Activated T-cell treated with anti-CD3 and anti-CD28 coated beads for 48 hours (primary cell): ENCODE measurements around the gene C9orf43.
"Not testable (repeated sequence)": the region's sequence is repeated elsewhere in the genome, so short reads cannot be mapped to it uniquely, and the experiment has no call there.

Experiments used
- DNase-seq: peaks from one replicate; pipeline ENCODE4 v3.0.0-alpha.2; 2020; ENCODE audit warnings: low read depth

The C9orf43 gene, protein sequence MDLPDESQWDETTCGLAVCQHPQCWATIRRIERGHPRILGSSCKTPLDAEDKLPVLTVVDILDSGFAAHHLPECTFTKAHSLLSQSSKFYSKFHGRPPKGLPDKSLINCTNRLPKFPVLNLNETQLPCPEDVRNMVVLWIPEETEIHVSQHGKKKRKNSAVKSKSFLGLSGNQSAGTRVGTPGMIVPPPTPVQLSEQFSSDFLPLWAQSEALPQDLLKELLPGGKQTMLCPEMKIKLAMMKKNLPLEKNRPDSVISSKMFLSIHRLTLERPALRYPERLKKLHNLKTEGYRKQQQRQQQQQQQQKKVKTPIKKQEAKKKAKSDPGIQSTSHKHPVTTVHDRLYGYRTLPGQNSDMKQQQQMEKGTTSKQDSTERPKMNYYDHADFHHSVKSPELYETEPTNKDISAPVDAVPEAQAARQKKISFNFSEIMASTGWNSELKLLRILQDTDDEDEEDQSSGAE

DNA sequence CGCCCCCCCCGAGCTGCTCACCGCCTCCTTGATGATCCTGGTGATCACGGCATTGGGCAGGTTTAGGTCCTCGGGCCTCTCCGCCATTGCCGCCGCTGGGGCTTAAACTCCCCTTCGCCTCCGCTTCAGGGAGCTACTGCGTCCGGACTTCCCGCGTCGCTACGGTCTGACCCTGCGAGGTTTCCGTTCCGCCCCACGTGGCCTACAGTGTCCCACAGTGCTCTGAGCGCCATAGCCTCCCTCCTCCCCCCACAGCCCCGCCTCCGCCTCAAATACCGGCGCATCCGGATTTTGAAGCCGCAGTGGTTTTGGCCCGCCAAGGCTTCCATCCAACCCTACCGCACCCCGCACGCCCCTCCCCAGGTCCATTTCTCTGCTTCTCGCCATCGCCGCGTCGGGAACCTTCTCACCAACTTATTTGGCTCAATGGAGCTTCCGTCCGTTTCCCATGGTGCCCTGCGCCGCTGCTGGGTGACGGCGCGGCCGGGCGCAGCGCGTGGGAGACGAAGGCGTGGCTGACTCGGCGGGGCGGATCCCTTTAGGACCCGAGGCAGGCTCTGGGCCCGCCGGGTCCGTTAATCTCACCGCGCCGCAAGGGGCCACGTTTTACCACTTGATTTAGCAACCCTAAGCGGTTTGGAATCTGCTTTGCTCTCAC is at the start of gene C9orf43, which contains the start of gene POLE3:
Gene C9orf43, plus strand, starts transcription at position 541 of the 658 bp plus-strand sequence. CDS start 2,747 bp downstream, outside the sequence.
Gene POLE3, minus strand, starts transcription at position 469 of the 658 bp plus-strand sequence. Its CDS starts 382 bp downstream, at position 87.
- DNase-seq, result peak; percentile 95

DNA sequence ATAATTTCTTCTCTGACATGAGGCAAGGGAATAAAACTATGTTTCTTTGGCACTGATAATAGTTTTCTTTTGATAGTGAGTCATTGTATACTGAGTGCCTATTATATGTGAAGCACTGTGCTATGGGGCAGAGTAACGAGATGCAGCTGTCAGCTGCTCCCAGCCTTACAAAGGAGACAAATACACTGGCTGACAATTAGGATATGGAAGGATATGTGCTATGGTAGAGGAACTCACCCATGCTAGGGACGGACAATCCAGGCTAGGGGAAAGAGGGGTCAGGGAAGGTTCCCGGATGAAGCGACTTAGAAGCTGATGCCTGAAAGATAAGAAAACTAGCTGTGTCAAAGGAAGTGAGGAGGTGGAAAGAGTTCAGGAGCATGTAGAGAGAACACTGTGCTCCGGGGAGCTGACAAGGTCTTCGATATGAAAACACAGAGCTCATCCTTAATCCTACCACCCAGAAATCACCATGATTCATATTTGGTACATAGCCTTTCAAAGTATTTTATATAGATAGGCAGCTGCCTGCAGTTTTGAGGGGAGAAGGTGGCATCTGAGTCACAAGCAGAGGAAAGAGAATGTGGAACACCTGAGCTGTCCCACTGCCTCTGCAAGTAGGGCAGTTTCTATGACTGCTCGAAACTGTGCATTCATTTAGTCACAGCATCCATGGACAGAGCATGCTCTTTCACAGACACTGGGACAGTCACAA is 49.1 kb upstream of the C9orf43 start:
- DNase-seq, result peak; percentile 34

DNA sequence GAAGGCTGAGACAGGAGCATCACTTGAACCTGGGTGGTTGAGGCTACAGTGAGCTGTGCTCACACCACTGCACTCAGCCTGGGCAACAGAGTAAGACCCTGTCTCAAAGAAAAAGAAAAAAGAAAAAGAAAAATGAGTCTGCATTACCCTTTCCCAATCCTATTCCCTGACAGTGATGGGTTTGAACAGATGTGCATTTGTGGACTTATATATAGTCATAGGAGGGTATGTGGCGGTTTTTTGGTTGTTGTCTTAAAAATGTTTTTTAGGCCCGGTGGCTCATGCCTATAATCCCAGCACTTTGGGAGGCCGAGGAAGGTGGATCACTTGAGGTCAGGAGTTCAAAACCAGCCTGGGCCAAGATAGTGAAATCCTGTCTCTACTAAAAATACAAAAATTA is 47.2 kb upstream of the C9orf43 start:
- no peak for DNase-seq

DNA sequence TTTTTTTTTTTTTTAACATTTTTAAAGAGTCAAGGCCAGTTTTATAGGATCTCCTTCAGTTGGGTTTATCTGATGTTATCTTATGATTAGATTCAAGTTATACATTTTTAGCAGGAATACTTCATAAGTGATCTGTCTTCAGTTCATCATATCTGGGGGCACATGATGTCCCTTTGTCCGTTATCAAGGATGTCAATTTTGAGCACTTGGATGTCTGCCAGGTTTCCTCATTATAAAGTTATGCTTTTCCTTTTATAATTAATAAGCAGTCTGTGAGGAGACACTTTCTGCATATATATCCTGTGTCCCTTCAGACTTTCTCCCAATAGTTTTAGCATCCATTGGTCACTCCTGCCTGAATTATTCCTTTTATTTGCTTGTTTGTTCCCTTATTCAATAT is 45.6 kb upstream of the C9orf43 start:
- DNase-seq, result no peak

- not testable (repeated sequence) for DNase-seq
Observed at GRCh38 chr9:113365652-113366051, 44.9 kb upstream of the C9orf43 start.

GRCh38 chr9:113368348-113368981 is 42.1 kb upstream of the C9orf43 start:
- DNase-seq, result no peak

DNA sequence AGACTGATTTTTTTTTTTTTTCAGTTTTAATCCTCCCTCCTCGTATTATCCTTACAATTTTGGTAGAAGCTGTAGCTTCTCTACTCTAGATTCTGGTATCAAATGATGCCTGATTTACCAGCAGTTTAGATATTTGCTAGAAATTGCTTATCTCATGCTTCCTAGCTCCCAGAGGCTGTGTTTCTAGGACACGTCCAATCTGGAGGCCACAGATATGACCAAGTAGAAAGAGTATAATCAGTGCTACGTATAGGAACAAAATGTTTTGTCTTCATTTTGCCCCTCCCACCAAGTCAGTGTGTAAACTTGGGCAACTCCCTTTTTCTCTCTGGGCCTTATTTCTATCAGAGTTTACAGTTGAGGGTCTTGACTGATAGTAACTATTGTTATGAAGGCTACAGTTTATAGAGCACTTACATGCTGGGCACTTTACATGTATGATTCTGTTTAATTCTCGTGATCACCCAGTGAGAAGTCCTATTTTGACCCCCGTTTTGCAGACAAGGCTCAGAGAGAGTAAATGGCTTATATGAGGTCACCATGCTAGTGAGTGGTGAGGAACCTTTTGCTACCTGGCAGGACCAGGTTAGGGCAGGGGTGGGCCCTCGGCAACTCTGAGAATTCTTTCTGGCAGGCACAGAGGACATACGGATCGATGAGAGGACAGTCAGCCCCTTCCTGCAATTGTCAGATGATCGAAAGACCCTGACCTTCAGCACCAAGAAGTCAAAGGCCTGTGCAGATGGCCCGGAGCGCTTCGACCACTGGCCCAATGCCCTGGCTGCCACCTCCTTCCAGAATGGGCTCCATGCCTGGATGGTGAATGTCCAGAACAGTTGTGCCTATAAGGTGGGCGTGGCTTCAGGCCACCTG is 41.3 kb upstream of the C9orf43 start:
- DNase-seq, result no peak

GRCh38 chr9:113369855-113370140 is 40.7 kb upstream of the C9orf43 start:
- DNase-seq, result no peak

DNA sequence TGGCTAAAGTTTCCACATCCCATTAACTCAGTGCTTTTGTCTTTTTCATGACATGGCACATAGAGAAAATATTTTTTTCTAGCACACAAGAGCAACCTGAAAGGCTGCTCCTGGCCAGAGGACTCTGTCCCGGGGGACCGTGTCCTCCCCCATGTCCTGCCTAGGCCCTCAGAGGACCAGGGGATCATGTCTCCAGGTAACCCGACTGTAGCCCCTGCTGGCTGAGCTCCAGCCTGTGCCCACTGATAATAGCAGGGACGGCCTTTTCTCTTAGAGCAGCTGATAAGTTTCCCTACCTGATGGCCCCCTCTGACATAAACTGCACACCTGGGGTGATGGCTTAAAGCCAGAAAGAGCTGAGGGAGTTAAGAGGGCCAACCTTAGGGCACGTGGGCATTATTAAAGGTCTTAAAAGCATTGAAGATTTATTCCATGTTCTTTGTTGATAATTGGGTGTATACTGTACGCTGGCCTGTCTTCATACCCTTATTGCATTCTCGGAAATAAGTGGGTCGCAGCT is 39.7 kb upstream of the C9orf43 start:
- DNase-seq, result no peak

GRCh38 chr9:113372059-113372458 is 38.5 kb upstream of the C9orf43 start:
- no peak for DNase-seq

GRCh38 chr9:113373256-113373655 is 37.3 kb upstream of the C9orf43 start:
- no peak for DNase-seq

- DNase-seq, result no peak
Observed at GRCh38 chr9:113373676-113374392, 36.7 kb upstream of the C9orf43 start.

DNA sequence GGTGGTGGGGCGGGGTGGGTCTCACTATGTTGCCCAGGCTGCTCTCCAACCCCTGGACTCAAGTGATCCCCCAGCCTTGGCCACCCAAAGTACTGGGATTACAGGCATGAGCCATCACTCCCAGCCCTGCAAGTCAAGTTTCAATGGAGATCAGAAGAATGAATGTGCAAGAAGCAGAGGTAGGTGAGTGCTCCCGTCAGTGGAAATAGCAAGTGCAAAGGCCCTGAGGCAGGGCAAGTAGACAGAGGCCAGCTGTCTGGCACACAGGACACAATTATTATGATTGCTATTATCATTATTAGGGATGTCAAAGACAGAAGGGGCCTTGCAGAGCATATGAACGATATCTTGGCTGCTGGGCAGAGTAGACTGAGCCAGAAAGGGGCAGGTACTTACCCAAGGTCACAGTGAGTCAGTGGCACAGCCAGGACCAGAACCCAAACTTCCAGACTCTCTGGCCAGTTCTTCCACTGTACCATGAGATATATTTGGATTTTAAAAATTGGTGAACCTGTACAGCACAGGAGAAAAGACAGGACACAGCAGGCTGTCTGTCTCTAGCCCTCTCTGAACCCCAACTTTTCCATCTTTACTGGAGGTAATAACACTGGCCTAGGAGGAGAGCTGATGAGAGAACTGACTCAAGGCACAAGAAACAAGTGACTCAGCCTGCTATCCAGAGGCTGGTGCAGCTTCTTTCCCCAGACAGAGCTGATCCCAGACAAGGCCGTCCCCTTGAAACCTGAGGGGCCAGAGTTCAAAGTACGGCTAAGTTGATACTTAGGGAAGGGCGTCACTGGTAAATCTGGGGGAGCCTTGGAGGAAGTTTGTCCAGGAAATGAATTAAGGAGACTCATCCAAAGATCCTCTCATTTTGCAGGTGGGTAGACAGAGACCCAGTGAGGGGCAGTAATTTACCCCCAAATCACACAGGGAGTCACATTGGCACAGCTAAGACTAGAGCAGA is 35.2 kb upstream of the C9orf43 start:
- DNase-seq, result peak; percentile 8

- DNase-seq, result peak; percentile 71
Observed at GRCh38 chr9:113376634-113377567, 33.6 kb upstream of the C9orf43 start, which contains the start of gene HDHD3. TSS of gene HDHD3 (minus strand) at chr9:113376986. CDS start at chr9:113374354, 2,632 bp downstream.

GRCh38 chr9:113379094-113379828 is 31.3 kb upstream of the C9orf43 start:
- DNase-seq, result not testable (repeated sequence)

DNA sequence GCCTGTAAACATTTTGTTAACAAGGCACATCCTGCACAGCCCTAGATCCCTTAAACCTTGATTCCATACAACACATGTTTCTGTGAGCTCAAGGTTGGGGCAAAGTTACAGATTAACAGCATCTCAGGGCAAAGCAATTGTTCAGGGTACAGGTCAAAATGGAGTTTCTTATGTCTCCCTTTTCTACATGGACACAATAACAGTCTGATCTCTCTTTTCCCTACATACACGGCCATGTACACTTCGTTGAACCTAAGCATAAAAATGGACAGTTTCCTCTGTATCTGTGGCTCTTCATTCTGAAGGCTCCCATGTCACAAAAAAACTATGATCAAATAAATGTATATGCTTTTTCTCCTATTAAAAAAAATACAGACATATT is 30.7 kb upstream of the C9orf43 start:
- DNase-seq, result not testable (repeated sequence)

GRCh38 chr9:113380869-113381378 is 29.6 kb upstream of the C9orf43 start:
- DNase-seq, result no peak
